ENCODE results near the gene ZNF483.

- TF ChIP-seq CTCF (IDR thresholded peaks at IDR 0.05; ENCODE audit: low read depth, low read length) = no peak
- no peak for TF ChIP-seq EZH2phosphoT487 (IDR thresholded peaks at IDR 0.05; ENCODE audit: low read depth)
Measured at GRCh38 chr9:111588846-111589245, 63.9 kb downstream of the ZNF483 start.
